ENCODE data around the gene RRAS2.

RRAS2 gene

DNA sequence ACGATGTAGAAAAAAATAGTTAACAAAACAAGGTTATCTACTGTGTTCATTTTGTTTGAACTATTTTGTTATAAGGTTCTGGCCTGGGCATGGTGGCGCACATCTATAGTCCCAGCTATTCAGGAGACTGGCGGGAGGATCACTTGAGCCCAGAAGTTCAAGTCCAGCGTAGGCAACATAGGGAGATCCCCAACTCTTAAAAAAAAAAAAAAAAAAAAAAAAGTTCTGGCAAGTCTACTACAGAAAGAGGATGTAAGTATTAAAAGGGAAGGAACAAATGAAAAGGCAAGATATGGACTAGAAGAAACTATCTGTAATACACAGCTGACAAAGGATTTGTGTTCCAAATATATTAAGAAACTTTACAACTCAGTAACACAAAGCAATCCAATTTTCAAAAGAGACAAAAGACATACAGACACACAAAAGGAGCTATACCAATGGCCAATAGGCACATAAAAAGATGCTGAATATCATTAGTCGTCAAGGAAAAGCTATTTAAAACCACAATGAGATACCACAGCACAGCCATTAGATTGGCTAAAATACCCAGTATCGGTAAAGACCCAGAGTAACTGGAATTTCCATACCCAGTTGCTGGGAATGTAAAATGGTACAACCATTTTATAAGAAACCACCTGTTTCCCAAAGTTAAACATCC lies 27.4 kb downstream of the RRAS2 start:
- POLR2A ChIA-PET: no interaction called here
- TF ChIP-seq, protein P1, sequence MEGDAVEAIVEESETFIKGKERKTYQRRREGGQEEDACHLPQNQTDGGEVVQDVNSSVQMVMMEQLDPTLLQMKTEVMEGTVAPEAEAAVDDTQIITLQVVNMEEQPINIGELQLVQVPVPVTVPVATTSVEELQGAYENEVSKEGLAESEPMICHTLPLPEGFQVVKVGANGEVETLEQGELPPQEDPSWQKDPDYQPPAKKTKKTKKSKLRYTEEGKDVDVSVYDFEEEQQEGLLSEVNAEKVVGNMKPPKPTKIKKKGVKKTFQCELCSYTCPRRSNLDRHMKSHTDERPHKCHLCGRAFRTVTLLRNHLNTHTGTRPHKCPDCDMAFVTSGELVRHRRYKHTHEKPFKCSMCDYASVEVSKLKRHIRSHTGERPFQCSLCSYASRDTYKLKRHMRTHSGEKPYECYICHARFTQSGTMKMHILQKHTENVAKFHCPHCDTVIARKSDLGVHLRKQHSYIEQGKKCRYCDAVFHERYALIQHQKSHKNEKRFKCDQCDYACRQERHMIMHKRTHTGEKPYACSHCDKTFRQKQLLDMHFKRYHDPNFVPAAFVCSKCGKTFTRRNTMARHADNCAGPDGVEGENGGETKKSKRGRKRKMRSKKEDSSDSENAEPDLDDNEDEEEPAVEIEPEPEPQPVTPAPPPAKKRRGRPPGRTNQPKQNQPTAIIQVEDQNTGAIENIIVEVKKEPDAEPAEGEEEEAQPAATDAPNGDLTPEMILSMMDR (IDR thresholded peaks at IDR 0.05; ENCODE audit: insufficient read depth, low read length, missing control alignments): no peak
- no peak overlapping the region for H3K4me3 ChIP-seq (ENCODE audit: low read depth, low read length)
- no peak for DNase-seq (ENCODE audit: low read depth, low spot score)
- CTCF ChIA-PET: interaction anchor here (0.6 kb wide), 1 partner anchor 126 kb away, joined by 4 read pairs; no protein-coding TSS in a partner anchor

DNA sequence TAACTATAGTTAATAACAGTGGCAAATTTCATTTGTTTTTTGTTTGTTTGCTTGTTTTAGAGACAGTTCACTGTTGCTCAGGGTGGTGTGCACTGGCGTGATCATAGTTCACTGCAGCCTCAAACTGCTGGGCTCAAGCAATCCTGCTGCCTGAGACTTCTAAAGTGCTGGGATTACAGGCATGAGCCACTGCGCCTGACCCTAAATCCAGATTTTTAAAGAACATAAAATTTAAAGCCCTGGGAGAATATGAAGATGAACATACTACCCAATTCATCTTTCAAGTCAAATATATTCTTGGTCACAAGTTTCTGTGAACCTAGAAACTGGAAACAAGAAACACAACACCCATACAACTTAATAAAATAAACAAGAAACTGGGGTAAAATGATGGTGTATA lies 28.1 kb downstream of the RRAS2 start:
- ChIA-PET POLR2A (no interaction called here), CTCF (no interaction called here)
- TF ChIP-seq, protein P1 (IDR thresholded peaks at IDR 0.05; ENCODE audit: insufficient read depth, low read length, missing control alignments): no peak
- no peak overlapping the region for H3K4me3 ChIP-seq (ENCODE audit: low read depth, low read length)
- no peak for DNase-seq (ENCODE audit: low read depth, low spot score)

DNA sequence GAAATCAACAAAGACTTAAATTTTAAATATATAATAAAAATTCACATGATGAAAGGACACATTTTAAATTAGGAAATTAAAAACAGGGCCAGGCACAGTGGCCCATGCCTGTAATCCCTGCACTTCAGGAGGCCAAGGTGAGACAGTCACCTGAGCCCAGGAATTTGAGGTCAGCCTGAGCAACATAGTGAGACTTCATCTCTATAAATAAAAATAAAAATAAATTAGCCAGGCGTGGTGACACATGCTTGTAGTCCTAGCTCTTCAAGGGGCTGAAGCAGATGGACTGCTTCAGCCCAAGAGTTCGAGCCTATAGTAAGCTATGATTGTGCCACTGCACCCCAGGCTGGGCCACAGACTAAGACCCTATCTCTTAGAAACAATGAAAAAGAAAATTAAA lies 29.3 kb downstream of the RRAS2 start:
- DNase-seq (ENCODE audit: low read depth, low spot score): no peak
- no peak overlapping the region for H3K4me3 ChIP-seq (ENCODE audit: low read depth, low read length)
- POLR2A ChIA-PET: no interaction called here
- TF ChIP-seq, protein P1 (IDR thresholded peaks at IDR 0.05; ENCODE audit: insufficient read depth, low read length, missing control alignments): no peak
- CTCF ChIA-PET: interaction anchor here (1.2 kb wide), 1 partner anchor 125 kb away, joined by 4 read pairs; no protein-coding TSS in a partner anchor

DNA sequence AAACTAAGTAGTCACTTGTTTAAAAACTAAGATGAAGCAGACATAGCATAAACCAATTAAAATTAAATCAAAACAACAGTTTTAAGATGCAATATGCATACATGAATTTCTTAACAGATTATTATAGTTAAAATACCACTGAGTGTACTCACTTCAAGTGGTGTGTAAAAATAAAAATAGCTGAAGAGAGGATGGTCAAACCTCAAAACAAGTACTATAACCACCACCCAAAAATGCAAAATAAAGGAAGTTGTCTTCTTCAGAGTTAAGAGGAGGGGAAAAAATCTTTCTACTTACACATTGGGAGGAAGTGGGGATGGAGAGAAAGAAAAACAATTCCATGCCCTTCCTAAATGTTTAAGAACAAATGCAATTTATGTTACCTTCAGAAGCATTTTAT lies 31.9 kb downstream of the RRAS2 start:
- DNase-seq (ENCODE audit: low read depth, low spot score): no peak
- CTCF ChIA-PET: no interaction called here

DNA sequence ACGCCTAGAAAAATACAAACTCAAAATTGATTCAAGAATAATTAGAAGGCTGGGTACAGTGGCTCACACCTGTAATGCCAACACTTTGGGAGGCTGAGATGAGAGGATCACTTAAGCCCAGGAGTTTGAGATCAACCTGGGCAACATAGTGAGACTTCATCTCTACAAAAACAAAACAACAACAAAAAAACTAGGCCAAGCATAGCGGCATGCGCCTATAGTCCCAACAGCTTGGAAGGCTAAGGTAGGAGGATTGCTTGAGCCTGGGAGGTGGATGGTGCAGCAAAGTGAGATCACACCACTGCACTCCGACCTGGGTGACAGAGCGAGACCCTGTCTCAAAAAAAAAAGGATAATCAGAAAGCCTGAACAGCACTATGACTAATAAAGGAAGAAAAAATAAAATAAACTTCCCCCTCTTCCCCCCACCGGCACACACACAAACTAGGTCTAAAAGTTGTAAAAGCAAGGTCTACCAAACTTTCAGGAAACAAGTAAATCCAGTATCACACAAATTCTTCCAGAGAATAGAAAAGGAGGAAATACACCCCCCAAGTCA lies 35.8 kb downstream of the RRAS2 start:
- ChIA-PET POLR2A (no interaction called here), CTCF (interaction anchor here (0.7 kb wide), 1 partner anchor 132 kb away, joined by 3 read pairs; no protein-coding TSS in a partner anchor)
- no peak overlapping the region for H3K4me3 ChIP-seq (ENCODE audit: low read depth, low read length)
- TF ChIP-seq, protein P1 (IDR thresholded peaks at IDR 0.05; ENCODE audit: insufficient read depth, low read length, missing control alignments): no peak
- DNase-seq (ENCODE audit: low read depth, low spot score): no peak

More for the DNA sequence above, 31.9 kb downstream of the RRAS2 start:
- TF ChIP-seq, protein P1 (IDR thresholded peaks at IDR 0.05; ENCODE audit: insufficient read depth, low read length, missing control alignments): no peak
- POLR2A ChIA-PET: no interaction called here
- H3K4me3 ChIP-seq (ENCODE audit: low read depth, low read length): no peak overlapping the region

DNA sequence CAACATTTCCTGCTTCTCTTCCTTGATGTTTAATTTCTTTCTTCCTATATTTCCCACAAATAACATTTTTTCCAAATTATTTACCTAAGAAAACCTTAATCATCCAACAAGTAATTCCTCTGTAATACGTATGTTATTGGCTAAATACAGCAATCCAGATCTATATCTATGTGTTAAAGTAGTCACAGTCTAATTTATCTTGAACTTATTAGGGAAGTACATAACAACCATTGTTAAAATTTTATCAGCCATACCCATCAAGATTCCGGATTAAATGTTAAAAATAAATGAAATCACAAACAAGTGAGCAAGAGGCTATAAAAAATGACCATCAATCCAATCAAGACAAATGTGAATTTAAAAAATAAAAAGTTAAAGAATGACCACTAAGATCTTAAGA lies 36.5 kb downstream of the RRAS2 start:
- H3K4me3 ChIP-seq (ENCODE audit: low read depth, low read length): no peak overlapping the region
- POLR2A ChIA-PET: no interaction called here
- CTCF ChIA-PET: interaction anchor here (0.7 to 3.1 kb wide), 4 partner anchors 18 to 132 kb away, joined by 3 to 12 read pairs (median 4); no protein-coding TSS in a partner anchor
- TF ChIP-seq, protein P1 (IDR thresholded peaks at IDR 0.05; ENCODE audit: insufficient read depth, low read length, missing control alignments): no peak
- no peak for DNase-seq (ENCODE audit: low read depth, low spot score)
